NCI-H187 (cell line): ENCODE data around the gene RUNX3.
"Not testable (repeated sequence)": the region's sequence is repeated elsewhere in the genome, so short reads cannot be mapped to it uniquely, and the experiment has no call there.

Source experiments
- DNase-seq, 2 experiments: peaks; one replicate each; lab custom pipeline; 2025; lab: John Stamatoyannopoulos, UW

Gene RUNX3

DNA sequence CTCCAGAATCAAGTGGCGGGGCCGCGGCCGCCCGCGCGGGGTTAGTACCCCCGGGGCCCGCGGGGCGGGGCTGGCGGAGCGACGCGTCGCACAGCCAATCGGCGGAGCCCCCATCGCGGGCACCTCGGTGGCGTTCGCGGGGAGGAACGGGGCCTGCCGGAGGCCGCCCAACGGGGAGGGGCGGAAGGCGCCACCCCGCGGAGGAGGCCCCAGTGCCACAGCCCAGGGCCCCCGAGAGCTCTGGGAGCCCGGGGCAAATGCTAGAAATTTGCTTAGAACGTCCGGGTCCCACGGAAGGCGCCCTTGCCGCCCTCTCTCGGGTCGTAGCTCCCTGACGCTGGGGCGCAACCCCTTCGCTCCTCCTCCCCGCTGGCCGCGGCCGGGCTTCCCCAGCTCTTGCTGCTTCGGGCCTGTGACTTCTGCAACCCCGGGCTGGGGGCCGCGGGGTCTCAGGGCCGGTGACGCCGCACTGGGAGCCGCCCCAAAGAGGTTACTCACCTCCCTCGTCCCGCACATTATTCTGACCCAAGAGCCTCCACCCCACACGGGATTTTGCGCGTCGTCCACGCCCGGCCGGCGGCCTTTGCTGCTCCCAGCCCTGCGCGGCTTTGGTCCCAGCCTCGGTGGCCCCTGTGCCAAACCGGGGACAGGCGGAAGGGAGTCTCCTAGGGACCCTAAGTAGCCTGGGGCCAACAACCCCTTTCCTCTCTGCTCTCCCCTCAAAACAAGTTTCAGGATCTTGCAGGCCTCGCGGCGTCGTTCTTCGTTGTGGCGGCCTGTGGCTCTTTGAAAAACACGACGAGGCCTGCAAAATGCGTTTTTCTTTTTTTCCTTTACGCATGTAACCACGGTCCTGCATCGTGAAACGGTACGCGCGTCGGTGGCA lies at the start of gene RUNX3:
TSS of gene RUNX3 (minus strand) at position 17 of the 886 bp plus-strand sequence. CDS start 408 bp downstream, outside the sequence.
- no peak for DNase-seq

- not testable (repeated sequence) for DNase-seq
Observed at GRCh38 chr1:24979232-24979631, 49.2 kb upstream of the RUNX3 start.

GRCh38 chr1:24978383-24979032 lies 48.4 kb upstream of the RUNX3 start:
- no peak for DNase-seq

- no peak for DNase-seq
Observed at GRCh38 chr1:24975391-24975790, 45.3 kb upstream of the RUNX3 start.

- no peak for DNase-seq
Observed at GRCh38 chr1:24973315-24973714, 43.2 kb upstream of the RUNX3 start.

GRCh38 chr1:24972915-24973242 lies 42.8 kb upstream of the RUNX3 start:
- DNase-seq, result no peak

GRCh38 chr1:24972221-24972914 lies 42.3 kb upstream of the RUNX3 start:
- DNase-seq, result no peak

DNA sequence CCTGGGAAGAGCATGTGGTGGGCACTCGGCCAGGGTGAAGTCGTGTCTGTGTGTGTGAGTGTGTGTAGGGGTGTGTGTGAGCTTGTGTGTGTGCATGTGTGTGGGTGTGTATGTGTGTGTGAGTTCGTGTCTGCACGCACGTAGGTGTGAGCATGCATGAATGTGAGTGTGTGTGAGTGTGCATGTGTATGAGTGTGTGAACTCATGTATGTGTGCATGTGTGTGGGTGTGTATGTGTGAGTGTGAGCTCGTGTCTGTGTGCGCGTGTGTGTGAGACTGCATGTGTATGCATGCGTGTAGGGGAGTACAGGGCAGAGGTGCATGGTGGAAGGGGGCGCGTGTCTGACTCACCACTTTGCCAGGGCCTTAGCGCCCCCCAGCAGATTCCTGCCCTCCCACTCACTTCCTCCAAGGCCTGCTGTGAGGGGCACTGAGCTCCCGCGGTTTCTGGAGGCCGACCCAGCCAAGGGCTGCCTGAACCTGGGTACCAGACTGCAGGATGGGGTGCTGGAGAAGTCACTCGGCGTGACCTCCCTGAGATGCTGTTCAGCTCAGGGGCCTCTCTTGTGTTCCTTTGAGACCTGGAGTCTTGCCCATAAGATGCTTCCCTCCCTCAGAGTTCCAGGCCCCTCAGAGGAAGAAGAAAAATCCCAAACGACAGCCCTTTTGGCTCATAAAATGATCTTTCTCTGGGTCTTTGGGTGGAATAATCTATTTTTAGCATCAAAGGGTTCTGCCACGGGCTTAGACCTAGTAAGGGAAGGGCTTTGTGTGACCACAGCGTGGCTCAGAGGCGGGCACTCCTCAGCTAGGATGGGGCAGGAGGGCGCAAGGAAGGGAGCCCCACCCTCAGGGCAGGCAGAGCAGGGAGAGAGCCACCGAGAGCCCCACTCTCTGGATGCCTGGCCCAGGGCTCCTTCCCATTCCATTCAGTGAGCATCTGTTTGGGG lies 41.1 kb upstream of the RUNX3 start:
- no peak for DNase-seq

- no peak for DNase-seq
Observed at GRCh38 chr1:24970399-24970753, 40.3 kb upstream of the RUNX3 start.

- DNase-seq, result no peak
Observed at GRCh38 chr1:24969596-24970398, 39.7 kb upstream of the RUNX3 start.

DNA sequence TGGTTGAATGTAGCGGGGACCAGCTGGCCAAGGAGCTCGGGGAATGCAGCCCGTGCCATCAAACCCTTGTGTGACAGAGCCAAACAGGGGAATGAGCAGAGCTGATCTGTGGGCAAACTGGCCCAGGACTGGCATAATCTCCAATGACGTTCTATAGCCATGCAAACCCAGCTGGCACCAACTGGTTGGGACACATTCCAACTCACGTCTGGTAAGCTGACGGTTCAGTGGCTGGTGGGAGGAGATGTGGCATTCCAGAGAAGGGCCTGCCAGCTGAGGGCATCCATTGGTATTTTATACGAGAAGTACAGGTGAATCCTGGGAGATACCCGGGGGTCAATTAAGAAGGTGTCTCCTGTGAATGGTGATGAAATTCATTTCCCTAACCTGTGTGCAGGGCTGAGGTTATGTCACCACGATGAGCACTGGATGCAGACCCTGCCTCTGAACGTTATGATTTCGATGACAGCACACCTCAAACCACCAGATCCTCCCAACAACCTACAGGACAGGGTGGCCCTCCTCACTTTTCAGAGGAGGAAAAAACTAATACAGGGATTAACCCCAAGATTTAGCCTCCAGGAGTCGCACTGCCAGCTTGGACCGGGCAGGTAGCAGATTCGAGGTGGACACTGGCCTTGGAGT lies 39.0 kb upstream of the RUNX3 start:
- no peak for DNase-seq

DNA sequence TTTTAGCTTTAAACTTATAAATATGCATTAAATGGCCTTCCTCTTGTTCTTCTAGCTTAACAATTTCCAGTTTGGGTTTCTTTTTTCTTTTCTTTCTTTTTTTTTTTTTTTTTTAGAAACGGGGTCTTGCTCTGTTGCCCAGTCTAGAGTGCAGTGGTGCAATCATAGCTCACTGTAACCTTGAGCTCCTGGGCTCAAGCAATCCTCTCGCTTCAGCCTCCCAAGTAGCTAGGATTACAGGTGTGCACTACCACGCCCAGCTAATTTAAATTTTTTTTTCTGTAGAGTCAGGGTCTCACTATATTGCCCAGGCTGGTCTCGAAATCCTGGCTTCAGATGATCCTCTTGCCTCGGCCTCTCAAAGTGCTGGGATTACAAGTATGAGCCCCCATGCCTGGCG lies 37.9 kb upstream of the RUNX3 start:
- DNase-seq, result no peak

DNA sequence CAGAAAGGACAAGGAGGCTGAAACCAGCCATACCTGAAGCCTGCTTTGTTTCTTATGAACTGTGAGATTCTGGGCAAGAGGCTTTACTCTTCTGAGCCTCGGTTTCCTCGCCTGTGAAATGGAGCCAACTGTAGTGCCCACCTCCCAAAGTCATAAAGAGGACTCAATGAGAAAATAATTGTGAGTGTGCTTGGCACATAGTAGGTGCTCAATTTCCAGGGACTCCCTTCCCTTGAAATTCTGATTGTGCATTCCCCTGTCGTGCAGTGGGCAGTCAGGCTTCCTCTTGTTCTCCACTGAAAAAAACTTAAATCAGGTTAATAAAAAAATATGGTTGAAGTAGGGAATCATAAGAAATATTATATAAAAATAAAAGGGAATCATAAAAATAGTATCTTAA lies 37.5 kb upstream of the RUNX3 start:
- DNase-seq, result no peak

DNA sequence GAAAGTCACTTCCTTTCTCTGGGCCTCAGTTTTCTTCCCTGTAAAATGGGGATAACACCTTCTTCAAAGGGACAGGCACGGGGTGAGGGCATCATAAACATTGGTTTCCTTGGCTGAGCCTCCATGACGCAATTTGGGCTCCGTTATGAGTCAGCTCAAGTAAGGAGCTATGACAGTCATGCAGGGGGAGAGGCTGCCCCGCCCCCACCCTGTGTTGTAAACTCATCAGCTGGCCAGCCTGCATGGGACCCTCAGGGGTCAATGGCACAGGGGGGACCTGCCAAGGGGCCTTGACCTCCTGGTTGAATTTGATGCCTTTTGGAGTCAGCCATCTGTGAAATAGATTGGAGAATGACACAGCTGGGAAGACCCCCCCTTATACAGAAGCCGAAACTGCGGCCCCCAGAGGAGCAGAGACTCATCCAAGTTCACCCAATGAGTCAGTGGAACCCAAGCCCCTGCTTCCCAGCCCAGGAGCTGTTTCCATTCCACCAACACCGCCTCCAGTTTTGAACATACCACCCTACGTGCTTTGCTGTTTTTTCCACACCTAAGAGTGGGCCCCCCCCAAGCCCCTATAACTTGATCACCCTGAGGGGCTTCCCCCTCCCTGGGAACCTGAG lies 36.8 kb upstream of the RUNX3 start:
- no peak for DNase-seq

- DNase-seq, result no peak
Observed at GRCh38 chr1:24966121-24966723, 36.1 kb upstream of the RUNX3 start.

- no peak for DNase-seq
Observed at GRCh38 chr1:24965571-24965930, 35.5 kb upstream of the RUNX3 start.

DNA sequence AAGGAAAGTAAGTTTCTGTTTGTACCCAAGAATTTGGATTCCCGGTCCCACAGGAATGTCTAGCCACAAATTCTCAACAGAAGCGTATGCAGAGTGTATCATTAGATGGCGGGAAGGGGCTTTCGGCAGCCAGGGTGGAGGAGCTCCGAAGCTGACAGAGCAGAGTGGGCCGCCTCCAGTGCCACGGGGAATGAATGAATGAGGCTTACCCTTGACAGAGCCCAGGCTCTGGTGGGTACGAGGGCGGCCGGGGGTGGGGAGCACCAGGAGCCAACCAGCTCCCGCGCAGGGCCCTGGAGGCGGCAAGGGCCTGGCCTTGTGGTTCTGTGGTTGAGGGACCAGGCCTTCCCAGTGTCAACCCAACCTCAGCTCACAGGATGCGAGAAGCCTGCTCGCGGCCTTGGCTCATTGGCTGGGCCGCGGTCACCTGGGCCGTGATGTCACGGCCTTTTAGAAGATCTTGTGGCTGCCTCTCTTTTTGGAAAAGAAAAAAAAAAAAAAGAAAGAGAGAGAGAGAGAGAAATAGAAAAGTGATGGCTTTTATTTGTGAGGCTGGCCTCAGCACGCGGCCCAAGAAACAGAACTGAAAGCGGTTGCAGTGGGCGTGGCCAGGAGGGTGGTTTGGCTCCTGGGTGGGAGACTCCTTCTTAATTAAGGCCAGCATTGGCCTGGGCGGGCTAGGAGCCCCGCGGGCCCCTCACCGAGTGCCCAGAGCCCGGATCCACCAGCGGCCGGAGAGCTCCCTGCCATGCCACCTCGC lies 34.9 kb upstream of the RUNX3 start:
- DNase-seq, result no peak

DNA sequence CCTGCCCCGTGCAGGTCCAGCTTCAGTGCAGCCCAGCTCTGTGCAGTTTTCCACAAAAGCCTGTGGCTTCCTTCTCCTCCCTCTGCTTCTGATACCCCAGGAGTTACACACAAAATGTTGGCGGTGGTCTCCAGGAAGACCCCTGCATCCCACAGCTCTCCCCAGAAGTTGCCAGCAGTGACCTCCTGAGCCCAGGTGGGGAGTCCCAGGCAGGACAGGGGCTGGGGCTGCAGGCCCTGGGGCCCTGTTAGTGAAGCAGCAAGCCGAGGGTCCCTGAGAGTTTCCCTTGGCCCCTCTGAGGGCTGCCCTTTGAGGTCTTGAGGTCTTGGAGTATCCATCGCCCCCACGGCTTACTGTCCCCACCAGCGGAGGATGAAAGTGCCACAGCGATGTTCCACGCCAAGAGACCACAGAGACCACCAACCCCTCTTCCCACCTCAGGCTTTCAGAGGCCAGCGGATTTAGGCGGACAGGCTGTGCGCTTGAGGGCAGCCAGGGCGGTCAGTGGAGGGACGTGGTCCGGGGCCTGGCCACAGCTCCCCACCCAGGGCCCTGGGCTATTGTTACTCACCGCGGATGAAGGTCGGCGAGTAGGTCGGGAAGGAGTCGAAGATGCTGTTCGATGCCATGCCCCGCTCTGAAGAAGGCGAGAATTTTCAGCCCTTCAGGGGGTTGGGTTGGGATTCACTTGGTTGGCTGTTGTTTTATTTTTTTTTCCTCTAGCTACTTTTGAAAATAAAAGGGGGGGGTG lies 34.0 kb upstream of the RUNX3 start:
- DNase-seq, result no peak
